Stimulated activated CD8-positive, alpha-beta memory T cell treated with anti-CD3 and anti-CD28 coated beads, Interleukin-2, amount 100 ng/mL, for 48 hours (primary cell): ENCODE results near the gene HBA2.
A peak's percentile ranks its signal among the peaks of the same experiment; 100 is the strongest.
"Not testable (repeated sequence)": the region's sequence is repeated elsewhere in the genome, so short reads cannot be mapped to it uniquely, and the experiment has no call there.

Experiments used
- DNase-seq, 2 donors: peaks; one replicate each; pipeline ENCODE4 v3.0.0-alpha.2; 2020; ENCODE audit warnings: low read depth in 2 of 2

The HBA2 gene

DNA sequence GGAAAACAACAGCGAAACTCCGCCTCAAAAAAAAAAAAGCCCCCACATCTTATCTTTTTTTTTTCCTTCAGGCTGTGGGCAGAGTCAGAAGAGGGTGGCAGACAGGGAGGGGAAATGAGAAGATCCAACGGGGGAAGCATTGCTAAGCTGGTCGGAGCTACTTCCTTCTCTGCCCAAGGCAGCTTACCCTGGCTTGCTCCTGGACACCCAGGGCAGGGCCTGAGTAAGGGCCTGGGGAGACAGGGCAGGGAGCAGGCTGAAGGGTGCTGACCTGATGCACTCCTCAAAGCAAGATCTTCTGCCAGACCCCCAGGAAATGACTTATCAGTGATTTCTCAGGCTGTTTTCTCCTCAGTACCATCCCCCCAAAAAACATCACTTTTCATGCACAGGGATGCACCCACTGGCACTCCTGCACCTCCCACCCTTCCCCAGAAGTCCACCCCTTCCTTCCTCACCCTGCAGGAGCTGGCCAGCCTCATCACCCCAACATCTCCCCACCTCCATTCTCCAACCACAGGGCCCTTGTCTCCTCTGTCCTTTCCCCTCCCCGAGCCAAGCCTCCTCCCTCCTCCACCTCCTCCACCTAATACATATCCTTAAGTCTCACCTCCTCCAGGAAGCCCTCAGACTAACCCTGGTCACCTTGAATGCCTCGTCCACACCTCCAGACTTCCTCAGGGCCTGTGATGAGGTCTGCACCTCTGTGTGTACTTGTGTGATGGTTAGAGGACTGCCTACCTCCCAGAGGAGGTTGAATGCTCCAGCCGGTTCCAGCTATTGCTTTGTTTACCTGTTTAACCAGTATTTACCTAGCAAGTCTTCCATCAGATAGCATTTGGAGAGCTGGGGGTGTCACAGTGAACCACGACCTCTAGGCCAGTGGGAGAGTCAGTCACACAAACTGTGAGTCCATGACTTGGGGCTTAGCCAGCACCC, 2.6 kb downstream of the HBA2 start:
- DNase-seq = no peak

- DNase-seq = not testable (repeated sequence)
Measured at GRCh38 chr16:176006-176405, 3.3 kb downstream of the HBA2 start.

- DNase-seq = not testable (repeated sequence)
Measured at GRCh38 chr16:176477-177382, 4.1 kb downstream of the HBA2 start, which contains the start of gene HBA1. TSS of gene HBA1 (plus strand) at chr16:176680. CDS start at chr16:176717, 37 bp downstream.

DNA sequence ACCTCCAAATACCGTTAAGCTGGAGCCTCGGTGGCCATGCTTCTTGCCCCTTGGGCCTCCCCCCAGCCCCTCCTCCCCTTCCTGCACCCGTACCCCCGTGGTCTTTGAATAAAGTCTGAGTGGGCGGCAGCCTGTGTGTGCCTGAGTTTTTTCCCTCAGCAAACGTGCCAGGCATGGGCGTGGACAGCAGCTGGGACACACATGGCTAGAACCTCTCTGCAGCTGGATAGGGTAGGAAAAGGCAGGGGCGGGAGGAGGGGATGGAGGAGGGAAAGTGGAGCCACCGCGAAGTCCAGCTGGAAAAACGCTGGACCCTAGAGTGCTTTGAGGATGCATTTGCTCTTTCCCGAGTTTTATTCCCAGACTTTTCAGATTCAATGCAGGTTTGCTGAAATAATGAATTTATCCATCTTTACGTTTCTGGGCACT, 4.7 kb downstream of the HBA2 start:
- no peak for DNase-seq

- DNase-seq = no peak
Measured at GRCh38 chr16:177981-178667, 5.4 kb downstream of the HBA2 start.

GRCh38 chr16:178668-179015, 6.0 kb downstream of the HBA2 start:
- no peak for DNase-seq

- DNase-seq = no peak
Measured at GRCh38 chr16:179211-180092, 6.8 kb downstream of the HBA2 start.

DNA sequence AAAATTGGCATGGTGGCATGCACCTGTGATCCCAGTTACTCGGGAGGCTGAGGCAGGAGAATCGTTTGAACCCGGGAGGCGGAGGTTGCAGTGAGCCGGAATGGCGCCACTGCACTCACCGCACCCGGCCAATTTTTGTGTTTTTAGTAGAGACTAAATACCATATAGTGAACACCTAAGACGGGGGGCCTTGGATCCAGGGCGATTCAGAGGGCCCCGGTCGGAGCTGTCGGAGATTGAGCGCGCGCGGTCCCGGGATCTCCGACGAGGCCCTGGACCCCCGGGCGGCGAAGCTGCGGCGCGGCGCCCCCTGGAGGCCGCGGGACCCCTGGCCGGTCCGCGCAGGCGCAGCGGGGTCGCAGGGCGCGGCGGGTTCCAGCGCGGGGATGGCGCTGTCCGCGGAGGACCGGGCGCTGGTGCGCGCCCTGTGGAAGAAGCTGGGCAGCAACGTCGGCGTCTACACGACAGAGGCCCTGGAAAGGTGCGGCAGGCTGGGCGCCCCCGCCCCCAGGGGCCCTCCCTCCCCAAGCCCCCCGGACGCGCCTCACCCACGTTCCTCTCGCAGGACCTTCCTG, 7.5 kb downstream of the HBA2 start, which contains the start of gene HBQ1:
TSS of gene HBQ1 (plus strand) at position 359 of the 575 bp plus-strand sequence. CDS start at position 387, 28 bp downstream.
- DNase-seq = peak in 1 of 2 donors; percentile 48

- DNase-seq = peak in 1 of 2 donors; percentile 80
Measured at GRCh38 chr16:180681-181564, 8.2 kb downstream of the HBA2 start.

GRCh38 chr16:181565-182021, 8.9 kb downstream of the HBA2 start:
- peak in 1 of 2 donors; percentile 75 for DNase-seq

- DNase-seq = no peak
Measured at GRCh38 chr16:183005-183404, 10.3 kb downstream of the HBA2 start.

GRCh38 chr16:185213-185612, 12.5 kb downstream of the HBA2 start:
- no peak for DNase-seq

- no peak for DNase-seq
Measured at GRCh38 chr16:185691-186090, 13.0 kb downstream of the HBA2 start.

- no peak for DNase-seq
Measured at GRCh38 chr16:187330-187729, 14.7 kb downstream of the HBA2 start.

DNA sequence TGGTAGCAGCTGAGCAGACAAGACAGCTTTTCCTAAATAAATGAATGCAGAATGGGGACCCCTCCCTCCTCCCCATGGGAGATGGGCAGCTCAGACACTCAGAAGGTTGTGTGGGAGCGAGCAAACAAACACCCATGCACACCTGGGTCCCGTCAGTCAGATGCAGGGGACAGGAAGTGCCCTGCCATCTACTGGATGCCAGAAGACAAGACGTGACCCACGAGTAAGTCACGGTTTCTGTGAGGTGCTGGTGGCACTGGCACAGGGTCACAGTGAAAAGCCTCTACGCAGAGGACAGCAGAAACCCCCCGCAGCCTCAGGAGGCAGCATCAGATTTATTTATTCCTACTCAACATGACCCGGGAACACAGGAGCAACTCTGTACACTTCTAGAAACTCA, 16.0 kb downstream of the HBA2 start:
- DNase-seq = no peak

- no peak for DNase-seq
Measured at GRCh38 chr16:189604-190186, 17.0 kb downstream of the HBA2 start.

GRCh38 chr16:191831-192230, 19.2 kb downstream of the HBA2 start:
- DNase-seq = no peak

GRCh38 chr16:192686-193085, 20.0 kb downstream of the HBA2 start:
- DNase-seq = no peak

GRCh38 chr16:193441-193840, 20.8 kb downstream of the HBA2 start:
- no peak for DNase-seq
